SKM-1 (cell line): ENCODE data around the gene CELA2A.
"Not testable (repeated sequence)": the region's sequence is repeated elsewhere in the genome, so short reads cannot be mapped to it uniquely, and the experiment has no call there.

Source experiments
- DNase-seq: peaks from one replicate; lab custom pipeline; 2025; ENCODE audit not compliant: unreplicated experiment; lab: John Stamatoyannopoulos, UW

Gene CELA2A

GRCh38 chr1:15492596-15492995 is 36.1 kb downstream of the CELA2A start:
- no peak for DNase-seq

DNA sequence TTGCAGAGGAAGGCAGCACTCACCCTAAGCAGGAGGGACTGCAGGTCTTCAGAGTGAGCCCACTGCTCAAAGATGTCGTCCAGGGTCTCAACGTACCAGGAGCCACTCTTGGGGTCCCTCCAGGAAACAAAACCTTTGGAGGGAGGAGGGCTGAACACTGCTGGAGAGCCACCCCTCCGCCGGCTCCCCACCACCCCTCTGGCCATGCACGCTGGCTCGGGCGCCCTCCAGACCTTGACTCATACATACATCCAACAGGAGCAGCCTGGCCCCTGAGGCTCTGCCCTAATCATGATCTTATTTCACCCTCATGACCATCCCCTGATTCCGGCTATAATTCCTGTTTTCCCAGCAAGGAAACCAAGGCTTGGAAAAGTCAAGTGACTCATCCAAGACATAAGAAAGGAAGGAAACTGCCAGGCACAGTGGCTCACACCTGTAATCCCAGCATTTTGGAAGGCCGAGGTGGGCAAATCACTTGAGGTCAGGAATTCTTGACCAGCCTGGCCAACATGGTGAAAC is 37.4 kb downstream of the CELA2A start:
- no peak for DNase-seq

- DNase-seq: no peak
Observed at GRCh38 chr1:15500184-15501178, 43.9 kb downstream of the CELA2A start.

DNA sequence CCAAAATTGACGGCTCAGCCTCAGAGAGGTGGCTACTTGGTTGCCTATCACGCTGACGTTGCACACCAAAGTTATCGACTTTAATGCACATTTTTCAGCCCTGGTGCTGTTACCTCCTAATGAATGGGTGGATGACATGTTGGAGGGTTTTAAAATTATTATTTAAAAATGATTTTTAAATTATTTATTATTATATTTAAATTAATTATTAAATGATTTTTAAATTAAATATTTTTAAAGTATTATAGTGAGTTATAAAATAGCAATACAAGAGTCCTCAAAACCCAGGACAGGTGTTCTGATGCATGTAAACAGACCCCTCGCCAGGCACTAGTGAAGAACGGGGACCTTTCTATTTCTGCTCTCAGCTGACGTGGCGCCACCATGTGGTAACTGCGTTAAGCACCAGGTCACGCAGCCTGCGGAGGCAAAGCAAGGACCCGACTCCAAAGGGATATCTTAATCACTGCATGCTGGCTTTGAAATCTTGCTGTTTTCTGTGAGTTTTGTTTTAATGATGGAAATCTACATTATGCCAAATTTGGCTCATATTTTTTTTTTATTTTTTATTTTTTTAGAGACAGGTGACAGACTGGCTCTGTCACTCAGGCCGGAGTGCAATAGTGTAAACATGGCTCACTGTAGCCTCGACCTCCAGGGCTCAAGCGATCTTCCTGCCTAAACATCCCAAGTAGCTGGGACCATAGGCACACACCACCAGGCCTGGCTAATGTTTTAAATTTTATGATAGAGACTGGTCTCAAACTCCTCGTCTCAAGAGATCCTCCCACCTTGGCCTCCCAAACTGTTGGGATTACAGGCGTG is 44.9 kb downstream of the CELA2A start:
- DNase-seq: peak; percentile 51

DNA sequence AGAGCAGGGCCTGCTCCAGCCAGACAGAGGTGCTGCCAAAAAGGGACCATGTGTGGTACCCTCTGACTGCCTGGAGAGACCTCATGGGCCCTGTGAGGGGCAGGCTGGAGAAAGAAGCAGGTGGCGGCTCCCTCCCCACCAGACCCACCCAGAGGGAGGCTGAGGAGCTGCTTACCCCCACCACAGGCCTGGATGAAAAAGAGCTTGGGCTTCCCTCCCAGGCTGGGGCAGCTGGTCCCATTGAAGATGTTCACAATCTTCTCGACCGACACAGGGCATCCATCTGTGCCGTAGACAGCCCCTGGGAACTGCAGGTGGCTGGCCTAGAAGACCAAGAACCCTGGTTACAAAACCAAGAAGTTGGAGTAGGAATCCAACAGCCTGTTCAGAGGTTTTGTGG is 47.9 kb downstream of the CELA2A start:
- DNase-seq: no peak

DNA sequence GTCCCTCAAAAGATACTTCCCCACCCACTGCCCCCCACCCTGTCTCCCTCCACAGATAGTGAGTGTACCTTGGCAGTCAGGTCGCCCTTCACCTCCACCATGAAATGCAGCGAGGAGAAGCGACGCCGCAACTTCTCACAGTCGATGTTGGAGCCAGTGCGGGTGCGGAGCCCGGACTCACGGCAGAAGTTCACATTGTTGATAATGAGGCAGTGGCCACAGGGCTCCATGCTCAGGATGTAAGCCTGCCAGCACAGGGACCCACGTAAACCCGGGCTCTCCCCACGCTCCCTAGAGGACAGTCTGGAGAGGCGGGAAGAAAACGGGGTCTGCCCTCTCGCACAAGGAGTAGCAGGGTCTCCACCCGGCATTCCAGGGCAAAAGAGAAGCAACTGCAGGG is 50.3 kb downstream of the CELA2A start:
- no peak for DNase-seq

DNA sequence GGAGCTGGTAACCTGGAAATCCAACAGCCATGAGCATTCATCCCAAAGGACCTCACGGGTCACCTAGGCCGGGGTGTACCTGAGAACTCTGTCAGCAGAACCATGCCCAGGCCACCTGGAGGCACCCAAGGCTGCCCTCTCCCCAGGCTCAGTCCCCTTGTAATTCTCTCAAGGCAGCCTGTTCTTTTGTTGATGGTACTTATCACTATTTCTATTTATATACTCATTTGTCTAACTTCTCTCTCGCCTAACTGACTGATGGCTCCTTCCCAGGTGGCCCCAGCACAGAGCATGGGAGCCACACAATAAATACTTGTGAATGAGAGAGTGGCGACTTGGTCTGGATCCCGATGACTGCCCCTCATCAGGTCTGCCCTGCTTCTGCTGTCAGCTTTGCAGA is 50.7 kb downstream of the CELA2A start:
- no peak for DNase-seq

GRCh38 chr1:15508700-15509487 is 52.4 kb downstream of the CELA2A start:
- DNase-seq: no peak

GRCh38 chr1:15509586-15509985 is 53.1 kb downstream of the CELA2A start:
- no peak for DNase-seq

GRCh38 chr1:15510611-15511405 is 54.3 kb downstream of the CELA2A start:
- no peak for DNase-seq

DNA sequence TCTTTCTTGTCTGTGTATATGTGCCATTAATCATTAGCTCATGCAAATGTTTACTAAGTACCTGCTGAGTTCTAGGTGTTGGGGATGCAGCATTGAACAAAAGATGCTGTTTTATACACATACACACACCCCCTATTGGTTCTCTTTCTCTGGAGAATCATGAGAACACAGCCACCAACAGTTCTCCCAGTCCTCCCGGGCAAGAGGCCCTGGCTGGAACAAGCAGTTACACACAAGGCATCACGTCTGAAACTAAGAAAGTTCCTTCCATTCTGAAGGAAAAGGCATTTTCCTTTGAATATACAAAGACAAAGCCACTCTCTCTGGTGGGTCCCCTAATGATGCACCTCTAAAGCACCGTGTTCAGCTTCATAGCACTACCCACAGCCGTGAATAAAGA is 56.7 kb downstream of the CELA2A start:
- no peak for DNase-seq

- no peak for DNase-seq
Observed at GRCh38 chr1:15513919-15514318, 57.4 kb downstream of the CELA2A start.

DNA sequence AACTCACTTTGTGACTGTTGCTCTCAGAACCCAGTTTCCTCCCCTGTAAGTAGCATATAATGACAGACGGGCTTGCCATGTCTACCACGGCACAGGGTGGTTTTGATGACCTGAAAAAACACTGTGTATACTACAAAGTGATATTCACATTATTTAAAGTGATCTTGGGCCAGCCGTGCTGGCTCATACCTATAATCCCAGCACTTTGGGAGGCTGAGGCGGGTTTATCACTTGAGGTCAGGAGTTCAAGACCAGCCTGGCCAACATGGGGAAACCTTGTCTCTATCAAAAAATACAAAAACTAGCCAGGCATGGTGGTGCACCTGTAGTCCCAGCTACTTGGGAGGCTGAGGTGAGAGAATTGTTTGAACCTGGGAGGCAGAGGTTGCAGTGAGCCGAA is 58.0 kb downstream of the CELA2A start:
- not testable (repeated sequence) for DNase-seq

DNA sequence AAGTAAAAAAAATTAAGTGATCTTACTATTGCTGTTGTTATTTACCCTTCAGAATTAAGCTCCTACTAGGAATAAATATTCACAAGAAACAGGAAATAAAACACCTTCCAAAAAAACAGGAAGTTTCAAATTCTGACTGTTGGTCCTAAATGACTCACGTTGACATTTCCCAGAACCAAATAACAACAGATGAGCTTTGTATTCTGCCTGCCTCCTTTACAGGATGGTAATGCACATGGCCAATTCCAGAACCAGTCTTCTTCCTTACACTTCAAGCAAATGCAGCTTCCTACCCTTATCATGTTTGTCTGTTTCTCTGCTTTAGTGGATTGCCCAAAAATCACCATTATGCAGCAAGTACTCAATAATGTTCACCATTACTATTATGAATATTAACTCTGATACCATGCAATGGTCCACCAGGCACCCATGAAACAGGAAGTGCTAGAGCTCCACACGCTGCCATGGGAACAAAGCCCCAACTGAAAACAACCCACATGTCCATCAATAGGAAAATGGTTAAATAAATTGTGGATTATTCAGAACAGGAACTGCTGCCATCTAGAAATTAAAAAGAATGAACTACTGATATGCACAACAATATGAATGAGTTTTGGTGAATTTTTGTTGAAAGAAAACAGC is 58.6 kb downstream of the CELA2A start:
- DNase-seq: no peak

DNA sequence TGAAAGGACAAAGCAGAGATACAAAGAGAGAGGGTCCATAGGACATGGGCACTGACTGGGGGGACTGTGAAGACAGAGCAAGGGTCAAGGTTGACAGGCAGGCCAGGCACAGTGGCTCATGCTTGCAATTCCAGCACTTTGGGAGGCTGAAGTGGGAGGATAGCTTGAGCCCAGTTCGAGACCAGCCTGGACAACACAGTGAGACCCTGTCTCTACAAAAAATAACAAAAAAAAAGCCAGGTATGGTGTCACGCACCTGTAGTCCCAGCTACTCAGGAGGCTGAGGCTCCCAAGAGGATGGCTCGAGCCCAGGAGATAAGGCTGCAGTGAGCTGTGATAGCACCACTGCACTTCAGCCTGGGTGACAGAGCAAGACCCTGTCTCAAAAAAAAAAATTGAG is 63.1 kb downstream of the CELA2A start:
- DNase-seq: no peak

DNA sequence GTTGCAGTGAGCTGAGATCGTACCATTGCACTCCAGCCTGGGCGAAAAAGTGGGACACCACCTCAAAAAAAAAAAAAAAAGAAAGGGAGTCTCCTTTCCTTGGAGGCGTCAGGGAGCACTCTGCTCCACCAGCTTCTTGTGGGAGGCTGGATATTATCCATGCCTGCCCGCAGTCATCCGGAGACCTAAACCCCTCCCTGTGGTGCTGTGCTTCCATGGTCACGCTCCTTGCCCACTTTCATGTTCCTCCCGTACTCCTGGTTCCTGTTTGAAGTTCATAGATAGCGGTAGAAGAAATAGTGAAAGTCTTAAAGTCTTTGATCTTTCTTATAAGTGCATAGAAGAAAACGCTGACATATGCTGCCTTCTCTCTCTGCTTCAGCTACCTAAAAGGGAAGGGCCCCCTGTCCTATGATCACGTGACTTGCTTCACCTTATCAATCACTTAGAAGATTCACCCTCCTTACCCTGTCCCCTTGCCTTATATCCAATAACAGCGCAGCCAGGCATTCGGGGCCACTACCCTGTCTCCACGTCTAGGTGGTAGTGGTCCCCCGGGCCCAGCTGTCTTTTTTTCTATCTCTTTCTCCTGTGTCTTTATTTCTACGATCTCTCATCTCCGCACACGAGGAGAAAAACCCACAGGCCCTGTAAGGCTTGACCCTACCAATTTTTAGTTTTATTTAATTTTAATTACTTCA is 64.8 kb downstream of the CELA2A start:
- DNase-seq: not testable (repeated sequence)
